Endothelial cell (in vitro differentiated cells): ENCODE measurements around the gene GNAZ. TPM values are rescaled to one million over a fixed set of nuclear protein-coding genes. Genes with fewer than 3 reads are reported as not detected.

Experiments used
- DNase-seq: peaks from one replicate; pipeline ENCODE4 v3.0.0; 2021; ENCODE audit warnings: low spot score
- H3K27ac Mint-ChIP-seq: one replicate; pipeline ENCODE4 v1.8.0; 2021; ENCODE audit warnings: mixed read lengths, inconsistent platforms; ENCODE audit not compliant: unreplicated experiment
- H3K27me3 Mint-ChIP-seq: one replicate; pipeline ENCODE4 v1.8.0; 2021; ENCODE audit warnings: mild to moderate bottlenecking, moderate library complexity, mixed read lengths, inconsistent platforms; ENCODE audit not compliant: unreplicated experiment
- H3K36me3 Mint-ChIP-seq: one replicate; pipeline ENCODE4 v1.8.0; 2021; ENCODE audit warnings: mild to moderate bottlenecking, low read depth, mixed read lengths, inconsistent platforms; ENCODE audit not compliant: unreplicated experiment
- H3K4me1 Mint-ChIP-seq: one replicate; pipeline ENCODE4 v1.8.0; 2021; ENCODE audit warnings: mild to moderate bottlenecking, mixed read lengths, inconsistent platforms; ENCODE audit not compliant: unreplicated experiment
- H3K4me3 Mint-ChIP-seq: one replicate; pipeline ENCODE4 v1.8.0; 2021; ENCODE audit warnings: mild to moderate bottlenecking, mixed read lengths, inconsistent platforms; ENCODE audit not compliant: unreplicated experiment
- H3K9me3 Mint-ChIP-seq: one replicate; pipeline ENCODE4 v1.8.0; 2021; ENCODE audit warnings: mixed read lengths, inconsistent platforms; ENCODE audit not compliant: unreplicated experiment
- total RNA-seq: library from RNA; stranded (reverse); fragmentation: NEBNext Ultra II Directional; extraction: Animal tissue kit (Norgen Biotek cat#: 25700); gene quantifications from one replicate; pipeline ENCODE4 v1.2.1, GENCODE V29; 2021; ENCODE audit not compliant: unreplicated experiment
- TF ChIP-seq, protein P1 (sequence below): fragments of 200-600 bp; sonication (generic); IDR thresholded peaks from one replicate; pipeline ENCODE4 v1.5.0; 2021; ENCODE audit warnings: antibody characterized with exemption; ENCODE audit not compliant: unreplicated experiment

The GNAZ gene
- total RNA-seq, 1 donor from 2014 or later: 0.21 TPM

DNA sequence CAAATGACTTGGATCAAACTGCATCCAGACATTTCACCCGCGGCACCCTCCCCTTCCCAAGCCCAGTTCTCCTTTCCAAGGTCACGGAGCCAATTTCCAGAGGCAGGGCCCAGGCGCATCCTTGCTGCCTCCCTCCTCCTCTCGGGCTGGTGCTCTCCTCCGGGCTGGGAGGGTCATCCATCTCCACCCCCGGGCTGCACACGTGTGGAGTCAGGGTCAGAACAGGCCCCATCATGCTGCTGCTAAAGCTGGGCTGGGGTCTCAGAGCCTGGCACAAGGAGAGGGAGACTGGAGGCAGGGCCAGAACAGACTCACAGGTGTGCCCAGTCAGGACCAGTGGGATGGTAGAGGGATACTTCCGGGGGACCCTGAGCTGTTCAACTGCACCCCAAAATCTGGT is 57.5 kb downstream of the GNAZ start:
- Mint-ChIP-seq H3K27ac (no peak overlapping the region), H3K4me3 (no peak overlapping the region), H3K4me1 (no peaks in the 10 kb centered on the region), H3K9me3 (no peaks in the 10 kb centered on the region), H3K27me3 (peaks cover 9% of the 10 kb centered on the region), H3K36me3 (no peaks in the 10 kb centered on the region)
- TF ChIP-seq, protein P1, sequence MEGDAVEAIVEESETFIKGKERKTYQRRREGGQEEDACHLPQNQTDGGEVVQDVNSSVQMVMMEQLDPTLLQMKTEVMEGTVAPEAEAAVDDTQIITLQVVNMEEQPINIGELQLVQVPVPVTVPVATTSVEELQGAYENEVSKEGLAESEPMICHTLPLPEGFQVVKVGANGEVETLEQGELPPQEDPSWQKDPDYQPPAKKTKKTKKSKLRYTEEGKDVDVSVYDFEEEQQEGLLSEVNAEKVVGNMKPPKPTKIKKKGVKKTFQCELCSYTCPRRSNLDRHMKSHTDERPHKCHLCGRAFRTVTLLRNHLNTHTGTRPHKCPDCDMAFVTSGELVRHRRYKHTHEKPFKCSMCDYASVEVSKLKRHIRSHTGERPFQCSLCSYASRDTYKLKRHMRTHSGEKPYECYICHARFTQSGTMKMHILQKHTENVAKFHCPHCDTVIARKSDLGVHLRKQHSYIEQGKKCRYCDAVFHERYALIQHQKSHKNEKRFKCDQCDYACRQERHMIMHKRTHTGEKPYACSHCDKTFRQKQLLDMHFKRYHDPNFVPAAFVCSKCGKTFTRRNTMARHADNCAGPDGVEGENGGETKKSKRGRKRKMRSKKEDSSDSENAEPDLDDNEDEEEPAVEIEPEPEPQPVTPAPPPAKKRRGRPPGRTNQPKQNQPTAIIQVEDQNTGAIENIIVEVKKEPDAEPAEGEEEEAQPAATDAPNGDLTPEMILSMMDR: no peak
- DNase-seq: no peak

DNA sequence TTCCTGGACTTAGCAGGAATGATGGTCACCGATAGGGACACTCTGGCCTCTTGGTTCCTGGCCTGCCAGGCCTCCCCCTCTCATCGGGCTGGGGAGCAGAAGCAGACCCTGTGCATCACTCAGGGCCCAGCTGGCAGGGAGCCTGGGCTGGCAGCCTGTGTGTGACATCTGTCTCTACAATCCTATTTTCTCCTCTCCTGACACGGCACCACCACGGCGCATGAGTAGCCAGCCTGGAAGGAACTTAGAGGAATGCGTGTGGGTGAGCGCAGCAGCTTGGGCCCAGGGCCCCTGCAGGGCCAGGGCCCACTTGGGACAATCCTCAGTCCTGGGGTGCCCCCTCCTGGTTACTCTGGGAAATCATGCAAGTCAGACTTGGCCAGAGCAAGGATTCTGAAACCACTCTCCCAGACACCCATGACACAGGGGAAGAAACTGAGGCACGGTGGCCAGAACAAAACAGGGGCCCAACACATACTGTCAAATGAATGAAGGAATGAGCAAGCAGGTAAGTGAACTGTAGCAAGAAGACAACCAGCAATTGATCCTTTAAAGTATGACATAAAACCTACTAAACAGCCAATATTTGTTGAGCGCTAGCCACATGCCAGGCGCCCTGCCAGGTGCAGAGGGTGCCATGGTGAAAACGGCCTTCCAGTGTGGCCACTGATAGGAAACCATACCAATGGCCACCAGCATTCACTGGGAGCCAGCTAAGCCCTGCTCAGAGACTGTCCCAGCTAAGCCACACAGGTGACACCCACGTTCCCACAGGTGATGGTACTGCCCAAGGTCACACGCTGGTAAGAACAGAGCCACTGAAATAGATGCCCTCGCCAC is 58.2 kb downstream of the GNAZ start:
- H3K27me3 Mint-ChIP-seq: peaks cover 7% of the 10 kb centered on the region
- TF ChIP-seq, protein P1: peak; percentile 84
- H3K9me3 Mint-ChIP-seq: no peaks in the 10 kb centered on the region
- no peaks in the 10 kb centered on the region for H3K4me1 Mint-ChIP-seq
- no peak overlapping the region for H3K27ac Mint-ChIP-seq
- peak; percentile 87 for DNase-seq
- H3K36me3 Mint-ChIP-seq: no peaks in the 10 kb centered on the region
- no peak overlapping the region for H3K4me3 Mint-ChIP-seq

DNA sequence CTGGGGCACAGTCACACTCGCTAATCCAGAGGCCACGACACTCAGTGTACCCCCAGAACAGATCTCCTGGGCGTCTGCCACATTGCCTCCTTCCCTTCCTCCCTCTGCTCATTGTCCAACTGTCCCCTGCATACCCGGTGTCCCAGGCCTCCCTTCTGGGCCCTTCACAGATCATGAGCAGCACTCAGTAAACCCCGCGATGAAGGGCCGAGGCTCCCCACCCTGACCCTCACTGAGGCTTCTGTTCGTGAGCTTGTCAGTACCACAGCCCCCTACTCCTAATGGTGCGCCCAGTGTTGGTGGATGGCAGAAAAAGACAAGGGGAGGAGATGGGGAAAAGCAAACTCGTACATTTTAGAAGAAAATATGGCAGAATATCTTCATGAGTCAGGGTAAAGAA is 58.8 kb downstream of the GNAZ start:
- no peak overlapping the region for H3K27ac Mint-ChIP-seq
- no peaks in the 10 kb centered on the region for H3K36me3 Mint-ChIP-seq
- TF ChIP-seq, protein P1: no peak
- no peaks in the 10 kb centered on the region for H3K9me3 Mint-ChIP-seq
- H3K4me1 Mint-ChIP-seq: no peaks in the 10 kb centered on the region
- H3K4me3 Mint-ChIP-seq: no peak overlapping the region
- no peak for DNase-seq
- peaks cover 7% of the 10 kb centered on the region for H3K27me3 Mint-ChIP-seq

DNA sequence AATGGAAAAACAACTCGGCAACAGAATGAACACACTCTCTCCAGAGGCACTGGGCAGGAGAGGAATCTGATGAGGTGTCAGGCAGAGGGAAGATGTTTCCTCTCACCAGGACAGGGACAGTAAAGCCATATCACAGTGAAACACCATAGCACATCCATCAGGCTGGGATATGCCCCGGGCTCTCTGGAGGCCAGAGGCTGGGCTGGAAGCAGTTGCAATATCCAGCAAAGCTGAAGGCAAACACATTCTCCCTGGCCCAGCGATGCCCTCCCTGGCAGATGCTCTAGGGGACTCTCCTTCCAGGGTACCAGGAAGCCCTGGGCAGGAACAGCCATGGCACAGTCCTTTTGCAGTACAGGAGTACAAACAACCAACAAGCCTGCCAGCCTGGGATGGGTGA is 60.4 kb downstream of the GNAZ start:
- no peak for DNase-seq
- Mint-ChIP-seq H3K36me3 (no peaks in the 10 kb centered on the region), H3K4me1 (no peaks in the 10 kb centered on the region), H3K27me3 (peaks cover 7% of the 10 kb centered on the region), H3K9me3 (no peaks in the 10 kb centered on the region), H3K4me3 (no peak overlapping the region), H3K27ac (no peak overlapping the region)
- TF ChIP-seq, protein P1: no peak

DNA sequence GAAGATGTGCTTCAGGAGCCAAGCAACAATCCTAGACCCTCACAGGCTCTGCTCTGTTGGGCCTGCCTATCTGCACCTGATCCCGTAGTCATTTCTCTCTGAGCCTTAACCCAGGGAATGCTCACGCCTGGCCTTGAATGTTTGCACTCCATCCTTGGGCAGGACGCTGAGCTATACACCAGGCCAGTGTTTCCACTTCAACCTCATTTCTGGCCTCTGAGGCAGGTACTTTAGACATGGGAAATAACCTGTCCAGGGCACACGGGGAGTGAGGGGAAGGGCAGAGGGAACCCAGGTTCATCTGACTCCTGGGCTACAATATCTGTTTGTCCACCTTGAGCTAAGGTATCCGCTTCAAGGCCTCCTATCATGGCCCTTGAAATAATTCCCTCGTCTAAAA is 61.6 kb downstream of the GNAZ start:
- TF ChIP-seq, protein P1: no peak
- no peak for DNase-seq
- H3K9me3 Mint-ChIP-seq: no peaks in the 10 kb centered on the region
- peaks cover 4% of the 10 kb centered on the region for H3K27me3 Mint-ChIP-seq
- no peaks in the 10 kb centered on the region for H3K4me1 Mint-ChIP-seq
- no peak overlapping the region for H3K27ac Mint-ChIP-seq
- no peak overlapping the region for H3K4me3 Mint-ChIP-seq
- no peaks in the 10 kb centered on the region for H3K36me3 Mint-ChIP-seq
